CD4-positive, alpha-beta T cell treated with Interleukin-4 for 1 hour (primary cell): ENCODE results near the gene IPO9.

ENCODE experiments used
- DNase-seq, 2 donors: peaks; one replicate each; pipeline ENCODE4 v3.0.0-alpha.2; 2020 to 2022

The IPO9 gene

DNA sequence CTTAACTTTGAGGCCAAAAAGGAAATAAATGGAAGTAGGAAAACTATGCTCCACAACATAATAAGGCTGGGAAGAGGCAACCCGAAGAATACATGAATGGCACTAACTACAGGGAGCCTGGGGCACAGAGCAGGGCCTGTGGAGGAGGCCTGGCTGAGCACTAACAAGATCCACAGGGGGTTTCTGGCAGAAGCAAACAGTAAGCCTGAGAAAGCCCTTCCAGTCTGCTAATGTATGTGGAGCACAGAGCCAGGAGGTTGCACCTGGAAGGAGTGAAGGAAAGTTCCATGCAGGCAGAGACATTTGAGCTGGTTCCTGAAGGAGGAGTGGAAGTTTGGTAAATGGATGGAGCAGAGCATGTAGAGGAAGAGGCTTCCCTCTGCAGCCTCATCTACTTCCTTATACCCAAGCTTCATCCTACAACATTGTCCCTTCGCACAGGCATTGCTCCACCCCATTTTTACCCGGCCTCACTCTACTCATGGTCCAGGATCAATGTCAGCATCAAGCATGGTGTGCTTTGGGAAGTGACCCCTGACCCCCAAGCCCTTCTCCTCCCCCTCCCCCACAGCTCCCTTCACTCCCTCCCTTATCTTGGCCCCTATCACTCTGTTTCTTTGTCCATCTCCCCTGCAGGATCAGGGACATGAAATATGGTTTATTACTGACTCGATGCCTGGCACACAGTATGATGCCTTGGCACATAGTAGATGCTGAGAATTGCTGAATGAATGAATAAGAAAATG is 83.0 kb downstream of the IPO9 start:
- DNase-seq = no peak

DNA sequence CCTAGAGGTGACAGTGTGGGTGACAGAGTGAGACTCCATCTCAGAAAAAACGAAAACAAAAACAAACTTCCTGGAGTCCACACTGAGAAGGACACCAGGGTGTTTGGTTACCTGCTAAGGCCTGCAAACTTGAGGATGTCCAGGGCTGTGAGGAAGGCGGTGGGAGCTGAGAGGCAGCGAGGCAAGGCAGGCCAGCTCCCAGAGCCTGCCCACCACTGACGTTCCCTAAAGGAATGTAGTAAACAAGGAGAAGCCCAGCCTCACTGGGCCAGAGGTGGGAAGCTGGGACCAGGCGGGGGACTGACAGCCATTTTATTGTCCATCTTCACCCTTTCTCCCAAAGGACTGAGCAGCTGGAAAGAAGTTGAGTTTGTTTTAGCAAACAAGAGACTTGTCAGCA is 83.9 kb downstream of the IPO9 start:
- no peak for DNase-seq

DNA sequence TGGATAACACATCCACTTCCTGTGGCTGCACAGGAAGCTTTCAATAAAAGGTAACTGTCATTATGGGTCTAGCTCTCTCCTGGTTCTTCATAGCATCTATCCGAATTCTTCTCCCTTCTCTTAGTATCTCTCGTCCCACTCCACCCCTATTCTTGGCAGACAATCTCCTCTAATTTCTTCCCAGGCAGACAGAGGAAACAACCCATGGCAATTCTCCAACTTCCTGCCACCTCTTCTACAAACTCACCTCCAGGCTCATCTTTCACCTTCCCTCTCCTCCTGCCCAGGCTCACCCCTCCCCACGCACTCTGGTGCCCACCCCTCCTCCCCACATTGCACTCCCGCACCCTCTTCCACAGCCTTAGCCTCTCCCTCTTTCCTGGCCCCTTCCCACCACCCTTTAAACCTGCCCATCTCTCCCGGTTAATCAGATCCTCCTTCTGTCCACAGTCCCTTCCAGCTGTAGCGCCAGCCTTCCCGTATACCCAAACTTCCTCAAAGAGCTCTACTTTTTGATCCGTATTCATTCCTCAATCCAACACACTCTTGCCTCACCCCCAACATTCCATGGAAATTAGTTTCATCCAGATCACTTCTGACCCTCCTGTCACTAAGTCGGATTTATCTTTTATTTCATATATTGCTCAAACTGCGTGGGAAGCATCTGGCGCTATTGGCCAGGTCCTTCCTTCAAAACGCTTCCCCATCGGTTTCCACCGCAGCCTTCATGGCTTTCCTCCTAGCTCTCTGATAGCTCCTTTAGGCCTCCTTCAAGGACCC is 85.7 kb downstream of the IPO9 start:
- no peak for DNase-seq

DNA sequence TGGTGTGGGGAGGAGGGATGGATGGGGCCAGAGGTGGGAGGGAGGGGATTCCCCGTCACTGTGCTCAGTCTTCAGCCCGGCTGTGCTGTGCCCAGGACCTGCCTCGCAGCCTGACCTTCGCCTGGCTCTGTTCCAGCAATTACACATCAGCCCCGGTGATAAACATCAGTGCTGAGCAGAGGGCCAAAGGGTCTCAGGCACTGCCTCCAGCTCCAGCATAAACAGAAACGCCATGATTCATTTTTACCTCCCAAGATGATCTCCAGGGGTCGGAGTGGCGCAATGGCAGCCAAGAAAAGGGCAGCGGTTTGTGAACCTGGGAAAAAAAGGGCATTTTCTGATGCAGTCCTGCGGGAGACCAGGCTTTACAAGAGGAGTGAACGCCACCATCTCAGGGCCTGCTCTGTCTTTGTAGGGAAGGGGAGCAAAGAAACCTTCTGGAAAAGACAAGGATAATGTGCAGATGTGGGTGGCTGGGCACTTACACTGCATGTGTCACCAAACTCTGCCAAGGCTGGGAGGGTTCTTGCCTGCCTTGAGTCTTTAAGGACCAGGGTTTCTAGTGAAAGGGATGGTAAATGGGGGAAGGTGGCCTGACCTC is 87.8 kb downstream of the IPO9 start:
- no peak for DNase-seq

DNA sequence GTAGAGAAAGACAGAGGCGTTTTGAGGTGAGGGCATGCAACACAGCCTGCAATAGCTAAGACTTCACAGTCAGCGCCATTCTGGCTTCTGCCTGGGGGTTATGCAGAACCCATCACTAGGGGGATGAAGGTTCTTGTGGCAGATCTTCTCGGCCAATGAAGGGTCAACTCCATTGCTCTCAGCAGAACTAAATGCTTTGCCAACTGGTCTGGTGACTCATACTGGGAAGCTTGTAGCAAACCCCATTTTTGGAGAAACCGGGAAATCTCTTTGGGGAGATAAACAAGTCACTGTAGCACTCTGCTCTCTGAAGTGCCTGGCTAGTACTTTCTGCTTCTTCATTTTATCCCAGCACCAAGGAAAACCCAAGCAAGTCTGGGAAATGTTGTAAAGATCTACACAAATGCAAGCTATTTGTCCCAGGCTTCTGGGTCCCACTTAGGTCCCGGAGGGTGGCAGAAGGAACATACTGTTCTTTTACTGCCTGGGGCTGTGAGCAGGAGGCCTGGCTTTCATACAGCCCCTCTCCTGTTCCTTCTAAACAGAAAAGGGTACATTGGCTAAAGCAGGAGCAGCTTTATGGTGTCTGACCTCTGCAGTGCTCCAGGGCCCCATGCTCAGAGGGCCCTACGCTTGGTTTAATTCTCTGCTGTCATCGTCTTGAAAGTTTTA is 88.5 kb downstream of the IPO9 start:
- no peak for DNase-seq

DNA sequence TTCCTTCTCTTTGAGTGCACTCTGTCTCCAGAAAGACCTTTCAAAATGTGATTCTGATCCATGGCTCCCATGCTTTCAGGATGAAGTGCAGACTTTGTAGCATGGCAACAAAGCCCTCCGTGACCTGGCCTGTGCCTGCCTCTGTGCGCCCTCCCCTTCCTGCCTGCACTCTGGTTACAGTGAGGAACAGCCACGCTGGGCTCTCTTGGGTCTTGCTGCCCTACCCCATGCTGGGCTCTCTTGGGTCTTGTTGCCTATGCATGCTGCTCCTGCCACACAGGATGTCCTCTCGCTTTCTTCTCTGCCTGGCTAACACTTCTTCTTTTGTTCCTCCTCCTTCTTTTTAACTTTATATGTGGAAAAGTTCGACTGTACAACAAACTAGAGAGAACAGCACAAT is 89.4 kb downstream of the IPO9 start:
- no peak for DNase-seq

DNA sequence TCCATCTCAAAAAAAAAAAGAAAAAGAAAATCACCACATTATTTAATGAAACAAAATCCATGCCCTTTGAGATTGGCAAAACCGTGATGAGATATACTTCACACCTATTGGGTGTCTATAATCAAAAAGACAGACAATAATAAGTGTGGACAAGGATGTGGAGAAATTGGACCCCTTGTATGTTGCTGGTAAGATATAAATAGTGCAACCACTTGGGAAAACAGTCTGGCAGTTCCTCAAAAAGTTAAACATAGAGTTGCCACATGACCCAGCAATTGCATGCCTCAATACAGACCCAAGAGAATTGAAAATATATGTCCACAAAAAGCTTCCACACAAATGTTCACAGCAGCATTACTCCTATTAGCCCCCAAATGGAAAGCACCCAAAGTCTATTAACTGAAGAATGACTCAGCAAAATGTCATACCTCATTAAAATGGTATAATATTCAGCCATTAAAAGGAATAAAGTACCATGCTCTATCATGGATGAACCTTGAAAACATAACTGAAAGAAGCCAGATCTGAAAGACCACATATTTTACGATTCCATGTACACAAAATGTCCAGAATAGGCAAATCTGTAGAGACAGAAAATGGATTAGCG is 93.1 kb downstream of the IPO9 start:
- DNase-seq = no peak

DNA sequence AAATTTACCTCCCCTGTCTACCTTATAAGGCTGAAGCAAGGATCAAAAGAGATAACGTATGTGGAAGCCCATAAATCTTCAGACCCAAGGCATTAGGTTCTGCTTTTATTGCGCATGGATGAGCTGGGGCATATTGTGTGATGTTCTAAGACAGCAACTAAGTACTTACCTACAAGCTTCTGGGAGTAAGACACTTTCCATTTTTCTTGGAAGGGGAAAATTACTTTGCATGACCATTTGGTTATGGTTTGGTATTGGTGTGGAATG is 96.3 kb downstream of the IPO9 start:
- no peak for DNase-seq

DNA sequence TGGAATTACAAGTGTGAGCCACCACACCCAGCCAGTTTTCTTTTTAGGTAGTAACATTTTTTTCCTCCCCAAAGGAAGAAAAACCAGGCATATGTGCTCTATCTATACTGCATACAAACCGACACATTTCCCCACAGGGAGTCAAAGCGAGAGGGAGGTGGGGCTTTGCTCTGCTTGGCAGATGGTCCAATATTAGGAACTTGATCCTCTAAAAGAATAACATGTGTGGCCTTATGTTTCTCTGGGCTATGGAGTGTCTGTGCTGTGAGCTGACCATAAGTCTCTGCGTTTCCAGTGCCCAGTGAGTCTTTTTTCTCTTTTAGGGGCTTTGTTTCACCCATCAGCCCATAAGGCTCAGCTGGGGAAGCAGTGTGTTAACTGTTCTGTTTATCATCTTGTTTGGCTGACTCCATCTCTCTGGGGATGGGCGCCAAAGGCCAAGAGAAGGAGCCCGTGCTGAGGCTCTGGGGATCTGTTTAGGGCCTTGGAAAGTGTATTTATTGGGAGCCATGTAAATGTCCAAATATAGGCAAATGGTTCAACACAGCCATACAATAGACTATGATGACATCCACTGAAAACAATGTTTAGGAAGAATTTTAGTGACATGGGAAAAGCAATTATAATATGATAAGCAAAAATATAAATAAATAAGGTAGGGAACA is 97.2 kb downstream of the IPO9 start:
- no peak for DNase-seq

DNA sequence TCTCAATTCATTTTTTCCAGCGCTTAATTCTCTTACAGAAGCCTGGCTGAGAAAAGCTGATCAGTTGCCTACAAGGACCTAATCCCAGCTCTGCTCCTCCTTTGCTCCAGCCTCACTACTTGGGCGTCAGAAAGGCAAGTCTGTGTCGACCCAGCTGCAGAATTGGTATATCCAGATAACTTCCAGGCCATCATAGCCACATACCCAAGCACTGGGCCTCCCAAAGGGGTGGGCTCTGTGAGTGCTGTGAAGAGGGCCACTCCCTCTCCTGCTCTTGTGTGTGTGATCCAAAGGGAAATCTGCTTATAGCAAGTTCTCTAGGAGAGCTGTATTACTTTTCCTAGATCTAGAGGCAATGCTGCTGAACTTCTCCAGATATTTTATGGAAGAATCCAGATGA is 99.3 kb downstream of the IPO9 start:
- no peak for DNase-seq

DNA sequence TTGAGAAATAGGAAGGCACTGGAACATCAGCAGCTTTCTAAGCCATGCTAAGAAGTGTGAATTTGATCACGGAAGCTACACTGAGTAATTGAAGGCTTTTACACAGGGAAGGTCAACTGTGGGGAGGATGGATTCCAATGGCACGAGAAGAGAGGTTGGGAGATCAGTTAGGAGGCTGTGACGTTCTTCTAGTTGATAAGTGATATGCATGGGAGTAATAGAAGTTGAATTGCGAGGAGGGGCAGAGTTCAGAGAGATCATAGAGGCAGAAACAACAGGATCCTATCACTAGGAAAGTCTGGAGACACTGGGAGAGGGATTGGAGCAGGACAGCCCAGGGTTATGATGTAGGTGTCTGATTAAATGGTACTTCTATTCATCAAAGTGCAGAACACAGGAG is 101.2 kb downstream of the IPO9 start:
- DNase-seq = no peak

DNA sequence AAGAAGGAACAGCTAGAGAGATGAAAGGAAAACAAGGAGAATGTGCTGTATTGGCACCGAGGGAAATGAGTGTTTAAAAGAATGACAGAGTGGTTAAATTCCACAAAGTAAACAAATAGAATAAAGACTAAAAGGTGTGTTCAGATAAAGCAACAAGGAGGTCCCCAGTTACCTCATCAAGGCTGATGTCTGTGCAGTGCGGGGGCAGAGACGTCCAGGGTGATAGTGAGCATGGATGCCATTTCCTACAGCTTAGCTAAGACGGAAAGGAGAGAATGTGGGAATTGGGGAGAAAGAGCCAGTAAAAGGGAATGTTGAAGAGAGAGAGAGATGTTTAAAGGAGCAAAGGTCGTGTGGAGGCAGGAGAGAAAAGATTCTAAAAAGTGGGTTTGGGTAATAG is 101.8 kb downstream of the IPO9 start:
- DNase-seq = no peak
